GM19023 (cell line): ENCODE data around the gene MAPK7.

ENCODE experiments used
- ATAC-seq: cut with Tn5 transposase; IDR thresholded peaks from one replicate; pipeline ENCODE4 v1.9.1; 2021; ENCODE audit warnings: mild to moderate bottlenecking, moderate library complexity; ENCODE audit not compliant: unreplicated experiment

MAPK7 gene

GRCh38 chr17:19378416-19379360 lies at the start of gene MAPK7:
TSS of gene MAPK7 (plus strand) at chr17:19378498. CDS start at chr17:19378901, 403 bp downstream.
- peak; percentile 22 for ATAC-seq

GRCh38 chr17:19329136-19329535 lies 49.2 kb upstream of the MAPK7 start:
- ATAC-seq = no peak

DNA sequence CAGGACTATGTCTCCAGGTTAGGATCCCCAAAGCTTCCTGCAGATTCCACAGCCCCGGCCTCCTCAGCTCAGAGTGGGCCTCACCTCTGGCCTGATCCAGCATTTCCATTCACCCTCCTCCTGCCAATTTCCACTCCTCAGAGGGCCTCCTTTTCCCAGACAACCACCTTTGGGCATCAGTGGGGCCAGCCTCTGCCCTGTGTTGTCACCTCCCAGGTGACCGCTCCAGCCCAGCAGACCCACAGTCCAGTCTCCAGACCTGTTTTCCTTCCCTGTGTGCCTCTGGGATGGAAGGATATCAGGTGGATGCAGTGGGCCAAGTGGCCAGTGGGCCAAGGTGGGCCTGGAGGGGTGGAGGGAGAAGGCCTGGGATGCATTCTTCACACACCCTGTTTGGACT lies 48.5 kb upstream of the MAPK7 start:
- no peak for ATAC-seq

DNA sequence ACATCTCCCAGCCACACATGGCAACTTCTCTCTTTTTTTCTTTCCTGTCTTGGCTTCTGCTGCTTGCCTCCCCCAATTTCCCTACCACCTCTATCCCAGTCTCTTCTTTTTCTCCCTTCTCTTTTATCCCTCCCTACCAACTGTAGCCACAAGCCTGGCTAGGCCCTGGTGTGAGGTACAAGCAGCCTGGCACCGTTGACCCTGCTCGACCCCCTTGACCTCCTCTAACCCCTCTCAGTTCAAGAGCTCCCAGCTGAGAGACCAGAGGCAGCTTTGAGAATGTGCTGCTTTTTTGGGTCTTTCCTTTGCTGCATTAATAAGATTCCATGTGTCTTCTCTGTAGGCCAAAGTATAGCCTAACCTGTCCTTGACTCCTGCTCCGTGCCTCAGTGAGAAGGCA lies 48.0 kb upstream of the MAPK7 start:
- no peak for ATAC-seq

DNA sequence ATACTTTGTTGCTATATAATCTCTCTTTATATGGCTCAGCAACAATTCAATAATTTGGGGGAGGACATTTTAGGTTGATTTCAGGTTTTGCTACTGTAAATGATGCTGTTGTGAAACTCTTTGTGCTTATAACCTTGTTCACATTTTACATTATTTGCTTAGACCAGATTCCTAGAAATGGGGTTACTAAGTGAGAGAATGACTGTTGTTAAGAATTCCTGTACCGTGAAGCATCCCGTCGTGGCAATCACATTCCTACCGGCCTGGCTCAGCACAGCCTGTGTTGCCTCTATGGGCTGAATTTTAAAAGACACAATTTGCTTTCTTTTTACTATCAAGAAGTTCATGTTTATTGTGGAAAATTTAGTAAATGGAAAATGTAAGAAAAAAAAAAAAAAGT lies 47.2 kb upstream of the MAPK7 start:
- ATAC-seq = no peak

DNA sequence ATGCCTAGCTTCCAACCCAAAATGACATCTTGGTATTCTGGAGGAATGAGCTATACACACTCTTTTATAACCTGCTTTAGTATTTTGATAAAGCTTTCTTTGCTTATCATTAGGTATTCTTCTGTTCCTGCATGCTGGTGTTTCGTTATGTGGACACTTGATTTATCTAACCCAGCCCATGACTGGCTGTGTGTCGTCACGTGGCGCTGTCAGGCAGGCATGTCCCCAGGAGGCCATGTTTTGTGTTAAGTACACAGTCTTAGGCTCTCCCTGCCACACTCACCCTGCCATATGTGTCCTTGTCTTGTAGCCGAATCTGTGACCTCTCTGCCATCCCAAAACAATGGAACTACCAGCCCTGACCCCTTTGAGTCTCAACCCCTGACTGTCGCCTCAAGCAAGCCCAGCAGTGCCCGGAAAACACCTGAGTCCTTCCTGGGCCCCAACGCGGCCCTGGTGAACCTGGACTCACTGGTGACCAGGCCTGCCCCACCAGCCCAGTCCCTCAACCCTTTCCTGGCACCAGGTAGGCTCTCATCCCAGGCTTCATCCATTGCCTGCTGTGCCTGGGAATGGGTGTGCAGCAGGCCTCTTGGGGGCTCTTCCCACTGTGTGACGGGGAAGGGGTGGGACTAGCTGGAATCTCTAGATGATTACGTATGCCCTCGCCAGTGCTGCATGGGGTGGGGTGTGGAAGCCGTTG lies 46.6 kb upstream of the MAPK7 start:
- ATAC-seq = no peak

DNA sequence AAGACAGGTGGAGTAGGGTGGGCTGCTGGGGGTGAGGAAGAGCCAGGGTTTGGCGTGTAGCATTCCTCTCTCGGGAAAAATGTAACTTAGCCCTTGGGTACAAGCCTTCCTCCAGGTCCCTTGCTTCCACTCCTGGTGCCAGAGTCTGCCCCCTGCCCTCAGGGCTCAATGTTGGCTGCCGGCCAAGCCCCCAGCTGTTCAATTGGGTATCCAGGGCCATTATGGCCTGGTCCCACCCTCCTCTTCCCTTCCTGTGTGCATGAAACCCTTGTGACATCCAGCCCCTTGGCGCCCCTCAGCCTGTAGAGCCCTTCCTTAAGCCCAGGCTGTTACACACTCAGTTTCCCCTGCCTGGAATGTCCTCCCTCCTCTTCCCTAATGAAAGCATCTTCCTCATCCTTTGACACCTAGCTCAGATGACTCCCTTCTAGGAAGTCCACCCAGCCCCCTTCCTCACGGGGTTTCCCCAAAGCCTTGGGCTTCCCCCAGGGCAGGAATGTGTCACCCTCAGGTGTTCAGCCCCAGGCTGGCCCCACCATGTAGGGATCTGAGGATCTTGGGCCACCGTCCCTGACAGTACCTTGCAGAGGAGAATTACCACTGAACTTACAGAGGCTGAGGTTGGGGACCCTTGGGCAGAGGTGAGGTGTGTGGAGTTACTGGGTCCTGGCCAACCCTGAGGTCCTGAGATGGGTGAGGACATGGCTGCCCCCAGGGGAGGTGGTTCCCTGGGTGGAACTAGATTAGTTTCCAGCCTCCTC lies 45.7 kb upstream of the MAPK7 start:
- ATAC-seq = no peak

DNA sequence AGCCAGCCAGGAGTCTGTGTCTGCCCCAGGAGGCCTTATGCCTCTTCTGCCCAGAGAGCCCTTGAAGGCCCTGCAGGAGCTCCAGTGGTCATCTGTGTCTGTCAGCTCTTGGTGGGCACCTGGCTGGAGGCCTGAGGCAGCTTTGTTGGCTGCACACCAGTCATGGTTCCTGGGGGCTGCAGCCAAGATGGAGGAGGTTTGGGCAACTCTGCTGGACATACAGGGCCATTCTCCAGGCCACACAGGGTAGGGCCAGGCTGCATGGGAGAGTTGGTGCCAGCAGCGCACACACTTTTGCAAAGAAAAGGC lies 45.2 kb upstream of the MAPK7 start:
- ATAC-seq = no peak

DNA sequence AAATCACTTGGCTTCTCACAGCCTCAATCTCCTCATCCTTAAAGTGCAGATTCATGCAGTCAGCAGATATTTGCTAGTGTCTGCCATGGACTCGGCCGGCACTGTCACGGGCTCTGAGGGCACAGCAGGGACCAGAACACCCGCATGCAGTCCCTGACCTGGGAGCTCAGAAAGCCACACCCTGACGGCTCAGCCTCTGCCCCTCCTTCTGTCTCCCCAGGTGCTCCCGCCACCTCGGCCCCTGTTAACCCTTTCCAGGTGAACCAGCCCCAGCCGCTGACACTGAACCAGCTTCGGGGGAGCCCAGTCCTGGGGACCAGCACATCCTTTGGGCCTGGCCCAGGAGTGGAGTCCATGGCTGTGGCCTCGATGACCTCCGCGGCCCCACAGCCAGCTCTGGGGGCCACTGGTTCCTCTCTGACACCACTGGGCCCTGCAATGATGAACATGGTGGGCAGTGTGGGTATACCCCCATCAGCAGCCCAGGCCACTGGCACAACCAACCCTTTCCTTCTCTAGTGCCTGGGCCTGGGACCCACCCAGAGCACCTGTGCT lies 44.5 kb upstream of the MAPK7 start:
- no peak for ATAC-seq

DNA sequence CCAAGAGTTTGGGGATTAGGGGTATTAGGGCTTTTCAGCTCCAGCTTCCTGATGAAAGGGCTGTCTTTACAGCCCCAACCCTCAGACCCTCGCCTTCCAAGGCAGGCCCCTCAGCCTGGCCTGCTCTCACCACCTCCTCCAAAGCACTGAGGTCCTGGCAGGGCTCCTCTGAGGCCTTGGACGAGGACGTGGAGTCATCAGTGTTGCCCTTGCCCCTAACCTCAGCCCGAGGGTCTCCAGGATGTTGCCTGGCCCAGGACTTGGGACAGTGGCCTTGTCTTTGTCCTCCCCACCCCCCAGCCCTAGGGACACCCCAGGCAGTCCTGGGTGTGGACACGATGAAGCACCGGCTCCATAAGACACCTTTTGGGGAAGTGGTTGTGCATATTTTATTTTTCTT lies 44.0 kb upstream of the MAPK7 start:
- ATAC-seq = no peak

- ATAC-seq = no peak
Measured at GRCh38 chr17:19335951-19336631, 42.2 kb upstream of the MAPK7 start.

DNA sequence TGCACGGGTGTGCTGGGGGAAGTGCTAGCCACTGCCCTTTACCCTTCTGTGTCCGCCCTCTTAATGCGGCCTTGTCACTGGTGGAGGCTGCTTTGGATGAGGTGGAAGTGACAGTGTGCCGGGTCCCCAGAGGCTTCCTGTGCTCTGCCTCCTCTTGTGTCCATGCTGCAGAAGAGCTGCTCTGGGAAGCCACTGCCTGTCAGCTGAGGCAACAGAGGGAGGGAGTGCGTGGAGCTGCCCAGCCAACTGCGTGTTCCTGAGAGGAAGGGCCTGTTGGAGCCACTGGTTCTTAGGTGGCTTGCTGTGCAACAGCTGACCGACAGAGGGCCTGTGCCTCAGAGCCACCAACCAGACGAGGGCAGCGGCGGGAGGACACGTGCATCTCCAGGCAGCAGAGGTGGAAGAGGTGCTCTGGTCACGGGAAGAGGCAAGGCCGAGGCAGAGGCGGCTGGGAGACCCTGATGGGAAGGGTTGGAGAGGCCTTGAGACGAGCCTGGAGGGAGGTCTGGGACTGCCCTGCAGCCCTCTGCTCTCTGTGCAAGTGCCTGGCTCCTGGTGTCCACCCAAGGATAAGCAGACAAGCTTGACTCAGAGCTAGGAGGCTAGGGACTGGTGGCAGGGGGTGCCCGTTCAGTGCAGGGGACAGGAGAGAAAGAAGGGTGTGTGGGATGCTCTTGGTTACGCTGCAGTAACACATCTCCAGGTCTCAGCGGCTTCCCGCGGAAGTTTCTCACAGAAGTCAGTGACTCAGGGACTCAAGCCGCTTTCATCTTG lies 41.2 kb upstream of the MAPK7 start:
- ATAC-seq = no peak

GRCh38 chr17:19337712-19338023 lies 40.6 kb upstream of the MAPK7 start:
- no peak for ATAC-seq

DNA sequence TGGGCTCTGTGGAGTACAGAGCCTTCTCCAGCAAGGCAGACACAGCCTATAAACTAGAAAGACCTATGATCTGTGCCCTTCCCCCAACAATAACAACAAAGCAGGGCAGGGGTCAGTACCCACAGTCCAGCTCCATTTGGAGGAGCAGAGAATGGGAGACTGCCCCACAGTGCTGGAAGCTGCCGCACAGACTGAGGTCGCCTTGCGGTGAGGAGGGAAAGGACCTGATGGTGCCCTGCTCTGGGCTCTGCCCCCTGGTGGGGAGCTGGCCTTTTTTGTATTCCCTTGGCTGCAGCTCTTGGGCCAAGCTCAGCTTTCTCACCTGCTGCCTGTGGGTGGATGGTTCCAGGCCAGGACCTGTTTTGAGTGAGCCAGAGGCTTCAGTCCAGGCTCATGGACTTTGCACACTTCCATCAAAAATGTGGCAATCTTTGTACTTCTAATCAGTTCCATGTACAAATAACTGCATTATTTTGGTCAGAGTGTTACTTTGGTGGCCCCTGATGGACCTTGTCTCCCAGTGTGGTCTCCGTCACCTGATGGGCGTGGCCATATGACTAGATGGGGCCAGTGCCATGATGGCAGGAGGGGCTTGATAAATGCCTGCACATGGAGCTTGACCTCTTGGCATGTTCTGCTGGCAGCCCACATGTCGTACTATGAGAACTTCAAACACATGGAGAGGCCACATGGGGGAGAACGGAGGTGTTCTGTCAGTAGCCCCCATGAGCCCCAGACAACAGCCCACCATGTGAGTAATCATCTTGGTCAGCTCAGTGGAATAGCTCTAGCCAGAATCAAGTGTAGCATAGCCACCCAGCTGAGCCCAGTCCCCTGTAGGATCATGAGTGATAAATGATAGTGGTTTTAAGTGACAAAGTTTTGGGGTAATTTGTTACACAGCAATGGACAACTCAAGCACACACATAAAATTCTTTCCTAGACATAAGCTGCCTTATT lies 40.0 kb upstream of the MAPK7 start:
- peak; percentile 74 for ATAC-seq

DNA sequence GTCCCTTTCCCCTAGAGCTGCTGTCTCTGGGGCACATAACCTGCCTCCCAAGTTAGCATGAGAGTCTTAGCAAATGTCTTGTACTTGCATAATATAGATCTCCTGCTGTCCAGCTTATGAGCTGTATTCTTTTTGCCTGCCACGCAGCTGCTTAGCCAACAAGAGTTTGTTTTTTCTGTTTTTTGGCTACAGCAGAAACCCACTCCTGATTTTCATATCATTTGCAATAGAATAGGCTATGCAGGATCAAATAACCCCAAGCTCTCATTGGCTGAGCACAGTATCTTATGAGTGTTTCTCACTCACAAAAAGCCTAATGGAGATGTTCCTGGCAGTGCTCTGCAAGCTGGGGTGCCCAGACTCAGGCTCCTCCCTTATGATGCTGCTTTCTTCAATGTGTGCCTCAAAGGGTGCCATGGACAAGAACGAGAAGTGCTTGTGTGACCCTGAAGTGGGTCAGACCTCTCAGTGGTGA lies 38.9 kb upstream of the MAPK7 start:
- ATAC-seq = no peak

GRCh38 chr17:19341211-19341631 lies 37.1 kb upstream of the MAPK7 start:
- ATAC-seq = no peak

DNA sequence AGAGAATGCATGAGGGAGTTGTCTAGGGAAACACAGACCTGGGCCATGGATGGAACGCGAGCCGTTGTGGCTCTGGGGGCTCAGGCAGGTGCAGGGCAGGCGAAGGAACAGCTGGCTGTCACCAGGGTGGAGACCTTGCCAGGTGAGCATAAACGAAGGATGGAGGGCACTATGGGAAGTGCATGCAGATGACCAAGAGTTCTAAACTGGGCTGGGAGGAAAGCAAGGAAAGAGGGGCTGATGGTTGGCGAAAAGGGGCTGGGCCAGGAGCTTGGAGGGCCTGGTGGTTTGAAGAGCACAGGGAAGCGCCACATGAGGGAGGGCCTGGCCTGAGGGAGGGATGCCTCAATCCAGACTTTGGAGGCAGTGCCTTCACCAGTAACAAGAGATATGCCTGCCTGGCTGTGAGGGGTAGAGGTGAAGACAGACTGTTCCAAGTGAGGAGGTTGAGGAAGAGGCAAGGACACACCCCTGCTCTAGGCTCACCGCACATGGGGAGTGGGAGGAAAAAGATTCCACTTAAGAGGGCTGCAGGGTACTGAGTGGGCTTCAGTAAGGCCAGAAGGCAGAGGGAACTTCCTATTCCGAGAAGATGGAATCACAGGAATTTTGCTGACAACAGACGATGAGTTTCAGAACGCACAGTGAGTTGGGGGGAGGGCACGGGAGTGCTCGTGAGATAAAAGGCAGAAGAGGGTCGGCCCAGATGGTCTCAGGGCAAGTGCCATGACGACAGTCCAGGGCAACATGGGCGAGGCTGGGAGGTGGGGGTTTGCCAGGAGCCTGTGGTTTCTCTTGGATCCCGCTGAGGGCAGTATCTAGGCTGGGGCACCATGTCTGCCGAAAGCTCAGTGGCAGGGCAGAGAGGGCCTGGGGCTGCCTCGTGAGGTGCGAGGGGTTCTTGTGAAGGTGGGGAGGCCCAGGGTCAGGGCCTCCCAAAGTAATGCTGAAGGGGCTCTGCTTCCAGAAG lies 36.4 kb upstream of the MAPK7 start:
- no peak for ATAC-seq
